ENCODE data around the gene ZNF608. TPM values are rescaled to one million over a fixed set of nuclear protein-coding genes. Genes with fewer than 3 reads are reported as not detected.

ZNF608 gene
- total and polyA plus RNA-seq, 2 donors (not counting 3 experiments of a cell fraction or from before 2014, with no cell fraction given), result 16.2 to 33.6 TPM

DNA sequence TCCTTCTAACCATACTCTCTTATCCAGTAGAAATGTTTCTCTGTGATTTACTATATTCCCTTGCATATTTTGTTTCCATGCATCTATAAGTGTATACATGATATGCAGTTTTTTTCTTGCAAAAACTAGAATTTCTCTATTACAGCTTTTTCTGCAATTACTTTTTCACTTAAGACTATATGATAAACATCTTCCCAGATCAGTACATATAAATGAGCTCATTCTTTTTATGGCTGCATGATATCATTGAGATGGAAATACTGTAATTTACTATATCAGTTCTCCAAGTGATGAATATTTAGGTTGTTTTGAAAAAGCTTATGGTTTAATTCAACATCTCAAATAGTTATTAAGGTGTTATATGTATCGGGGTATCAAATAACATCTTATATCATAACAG, 18.1 kb upstream of the ZNF608 start:
- dilution Hi-C loops (cut with MboI; ENCODE audit: extremely low pct_ligation_motif_present, low sequenced_read_pairs) (no loop called here), intact Hi-C loops (cut with micrococcal nuclease) (no loop called here)
- FAIRE-seq, result no peak
- Histone ChIP-seq H3K4me1 (ENCODE audit: control insufficient read depth, extremely low read depth, insufficient read depth, low read length) (no peaks in the 10 kb centered on the region), H3K79me2 (ENCODE audit: control insufficient read depth, insufficient read depth, low read length) (no peaks in the 10 kb centered on the region), H3K27me3 (ENCODE audit: control insufficient read depth in 2 of 2, insufficient read depth in 2 of 2, low read length in 2 of 2) (no peaks in the 10 kb centered on the region), H3K4me3 (replicated peaks in 1 of 3; ENCODE audit: insufficient read depth in 1 of 3, low read depth in 1 of 3, low read length in 3 of 3) (no peak overlapping the region), H3K9me3 (replicated peaks; ENCODE audit: control insufficient read depth, insufficient read depth, low read length) (no peaks in the 10 kb centered on the region), H3K36me3 (ENCODE audit: control insufficient read depth in 2 of 2, extremely low read depth in 1 of 2, insufficient read depth in 2 of 2, low read length in 2 of 2) (no peaks in the 10 kb centered on the region), H3K9ac (replicated peaks; ENCODE audit: extremely low read depth, insufficient read depth, low read length) (no peak overlapping the region), H3K9me1 (replicated peaks; ENCODE audit: control insufficient read depth, extremely low read depth, insufficient read depth, low read length) (no peaks in the 10 kb centered on the region), H3K27ac (ENCODE audit: insufficient read depth, low read depth, low read length) (no peak overlapping the region), H4K20me1 (replicated peaks; ENCODE audit: control insufficient read depth, extremely low read depth, insufficient read depth, low read length) (no peaks in the 10 kb centered on the region), H3K4me2 (ENCODE audit: insufficient read depth, low read length) (no peak overlapping the region), H2AFZ (ENCODE audit: low read depth, low read length) (no peak overlapping the region)
- no peak for DNase-seq (ENCODE audit: low read depth, low spot score)
- TF ChIP-seq EZH2 (IDR thresholded peaks at IDR 0.05; ENCODE audit: borderline replicate concordance, low read depth, low read length, severe bottlenecking) (no peak), MYC (IDR thresholded peaks at IDR 0.05; ENCODE audit: low read depth, low read length) (no peak), GATA2 (IDR thresholded peaks at IDR 0.05; ENCODE audit: insufficient read depth, insufficient read length, low read depth, low read length) (no peak), POLR2AphosphoS5 (IDR thresholded peaks at IDR 0.05; ENCODE audit: insufficient read depth, low read depth, low read length) (no peak)
- TF ChIP-seq, protein P1, sequence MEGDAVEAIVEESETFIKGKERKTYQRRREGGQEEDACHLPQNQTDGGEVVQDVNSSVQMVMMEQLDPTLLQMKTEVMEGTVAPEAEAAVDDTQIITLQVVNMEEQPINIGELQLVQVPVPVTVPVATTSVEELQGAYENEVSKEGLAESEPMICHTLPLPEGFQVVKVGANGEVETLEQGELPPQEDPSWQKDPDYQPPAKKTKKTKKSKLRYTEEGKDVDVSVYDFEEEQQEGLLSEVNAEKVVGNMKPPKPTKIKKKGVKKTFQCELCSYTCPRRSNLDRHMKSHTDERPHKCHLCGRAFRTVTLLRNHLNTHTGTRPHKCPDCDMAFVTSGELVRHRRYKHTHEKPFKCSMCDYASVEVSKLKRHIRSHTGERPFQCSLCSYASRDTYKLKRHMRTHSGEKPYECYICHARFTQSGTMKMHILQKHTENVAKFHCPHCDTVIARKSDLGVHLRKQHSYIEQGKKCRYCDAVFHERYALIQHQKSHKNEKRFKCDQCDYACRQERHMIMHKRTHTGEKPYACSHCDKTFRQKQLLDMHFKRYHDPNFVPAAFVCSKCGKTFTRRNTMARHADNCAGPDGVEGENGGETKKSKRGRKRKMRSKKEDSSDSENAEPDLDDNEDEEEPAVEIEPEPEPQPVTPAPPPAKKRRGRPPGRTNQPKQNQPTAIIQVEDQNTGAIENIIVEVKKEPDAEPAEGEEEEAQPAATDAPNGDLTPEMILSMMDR (IDR thresholded peaks at IDR 0.05; ENCODE audit: extremely low read depth in 1 of 2, insufficient read depth in 1 of 2, low read depth in 1 of 2, low read length in 2 of 2), result no peak
- TF ChIP-seq, protein P2, sequence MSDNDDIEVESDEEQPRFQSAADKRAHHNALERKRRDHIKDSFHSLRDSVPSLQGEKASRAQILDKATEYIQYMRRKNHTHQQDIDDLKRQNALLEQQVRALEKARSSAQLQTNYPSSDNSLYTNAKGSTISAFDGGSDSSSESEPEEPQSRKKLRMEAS (IDR thresholded peaks at IDR 0.05; ENCODE audit: insufficient read depth, insufficient read length), result no peak
- POLR2A ChIA-PET, result no interaction called here
- CTCF ChIA-PET, result interaction anchor here (1.2 kb wide), 1 partner anchor 16 kb away, joined by 3 read pairs; no protein-coding TSS in a partner anchor
- BruUV-seq (replicated peaks), result no TSS peak
